ENCODE data around the gene PISD.

DNA sequence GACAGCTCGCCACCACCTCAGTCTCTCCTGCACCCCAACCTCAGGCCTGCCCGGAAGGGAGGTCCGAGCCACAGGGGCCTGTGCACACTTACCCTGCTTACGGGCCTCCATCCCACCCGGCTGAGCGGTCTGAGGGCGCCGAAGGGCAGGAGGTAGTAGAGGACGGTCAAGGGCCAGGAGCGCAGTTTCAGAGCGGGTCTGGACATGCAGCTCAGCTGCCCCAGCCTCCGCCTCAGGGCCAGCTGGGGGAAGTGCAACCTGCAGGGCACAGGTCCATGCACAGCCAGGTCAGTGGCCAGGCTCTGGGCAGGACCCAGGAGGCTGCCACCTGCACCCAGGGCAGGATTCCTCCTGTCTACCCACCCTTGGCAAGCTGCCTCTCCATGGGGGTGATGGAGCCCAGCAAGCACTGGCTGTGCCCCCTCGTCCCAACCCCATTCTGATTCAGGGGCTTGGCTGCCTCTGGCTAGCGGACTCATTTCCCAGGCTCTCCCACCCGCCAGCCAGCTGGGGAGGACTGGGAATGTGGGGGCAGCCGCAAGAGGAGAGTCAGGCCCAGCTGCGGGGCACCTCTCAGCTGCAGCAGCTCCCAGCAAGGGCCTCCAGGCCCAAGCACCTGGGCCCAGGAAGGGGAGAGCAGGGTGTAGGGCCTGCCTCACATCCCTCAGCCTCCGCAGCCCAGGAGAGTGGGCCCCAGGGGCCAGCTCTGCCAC, 38.3 kb downstream of the PISD start:
- TF ChIP-seq ZNF274 (IDR thresholded peaks at IDR 0.05; ENCODE audit: borderline replicate concordance, extremely low read depth, low read length) (no peak), PHF8 (conservative IDR thresholded peaks at IDR 0.05; ENCODE audit: low read depth, low read length) (no peak), BRCA1 (IDR thresholded peaks at IDR 0.05; ENCODE audit: low read depth, low read length) (no peak), CREB1 (IDR thresholded peaks at IDR 0.05) (no peak), SIN3A (conservative IDR thresholded peaks at IDR 0.05 in 1 of 2, IDR thresholded peaks at IDR 0.05 in 1 of 2; ENCODE audit: low read depth in 1 of 2, low read length in 2 of 2) (no peak), CBX5 (IDR thresholded peaks at IDR 0.05; ENCODE audit: low read depth, low read length) (no peak)
- TF ChIP-seq, protein P1, sequence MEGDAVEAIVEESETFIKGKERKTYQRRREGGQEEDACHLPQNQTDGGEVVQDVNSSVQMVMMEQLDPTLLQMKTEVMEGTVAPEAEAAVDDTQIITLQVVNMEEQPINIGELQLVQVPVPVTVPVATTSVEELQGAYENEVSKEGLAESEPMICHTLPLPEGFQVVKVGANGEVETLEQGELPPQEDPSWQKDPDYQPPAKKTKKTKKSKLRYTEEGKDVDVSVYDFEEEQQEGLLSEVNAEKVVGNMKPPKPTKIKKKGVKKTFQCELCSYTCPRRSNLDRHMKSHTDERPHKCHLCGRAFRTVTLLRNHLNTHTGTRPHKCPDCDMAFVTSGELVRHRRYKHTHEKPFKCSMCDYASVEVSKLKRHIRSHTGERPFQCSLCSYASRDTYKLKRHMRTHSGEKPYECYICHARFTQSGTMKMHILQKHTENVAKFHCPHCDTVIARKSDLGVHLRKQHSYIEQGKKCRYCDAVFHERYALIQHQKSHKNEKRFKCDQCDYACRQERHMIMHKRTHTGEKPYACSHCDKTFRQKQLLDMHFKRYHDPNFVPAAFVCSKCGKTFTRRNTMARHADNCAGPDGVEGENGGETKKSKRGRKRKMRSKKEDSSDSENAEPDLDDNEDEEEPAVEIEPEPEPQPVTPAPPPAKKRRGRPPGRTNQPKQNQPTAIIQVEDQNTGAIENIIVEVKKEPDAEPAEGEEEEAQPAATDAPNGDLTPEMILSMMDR (IDR thresholded peaks at IDR 0.05; ENCODE audit: control extremely low read depth in 1 of 3, insufficient read depth in 1 of 3, low read depth in 1 of 3, low read length in 3 of 3): no peak
- TF ChIP-seq, protein P2, sequence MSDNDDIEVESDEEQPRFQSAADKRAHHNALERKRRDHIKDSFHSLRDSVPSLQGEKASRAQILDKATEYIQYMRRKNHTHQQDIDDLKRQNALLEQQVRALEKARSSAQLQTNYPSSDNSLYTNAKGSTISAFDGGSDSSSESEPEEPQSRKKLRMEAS (IDR thresholded peaks at IDR 0.05): no peak

All from H1 (cell line).